Amniotic epithelial cell (primary cell): ENCODE data around the gene PAM.
"Not testable (repeated sequence)": the region's sequence is repeated elsewhere in the genome, so short reads cannot be mapped to it uniquely, and the experiment has no call there.

ENCODE experiments used
- DNase-seq: peaks from one replicate; pipeline ENCODE4 v3.0.0-alpha.2; 2010; ENCODE audit warnings: low read depth

Gene PAM

GRCh38 chr5:102751903-102752376 is 3.2 kb upstream of the PAM start:
- DNase-seq: not testable (repeated sequence)

- peak; percentile 10 for DNase-seq
Measured at GRCh38 chr5:102753889-102754766, 977 bp upstream of the PAM start.

- DNase-seq: peak; percentile 51
Measured at GRCh38 chr5:102755686-102756371, 724 bp downstream of the PAM start.

GRCh38 chr5:102758576-102758975 is 3.5 kb downstream of the PAM start:
- peak; percentile 20 for DNase-seq

- no peak for DNase-seq
Measured at GRCh38 chr5:102759289-102759688, 4.2 kb downstream of the PAM start.

- DNase-seq: no peak
Measured at GRCh38 chr5:102759700-102760099, 4.6 kb downstream of the PAM start.

GRCh38 chr5:102760815-102761214 is 5.7 kb downstream of the PAM start:
- no peak for DNase-seq

GRCh38 chr5:102762095-102762534 is 7.0 kb downstream of the PAM start:
- peak; percentile 37 for DNase-seq

GRCh38 chr5:102762562-102763227 is 7.6 kb downstream of the PAM start:
- DNase-seq: no peak

- no peak for DNase-seq
Measured at GRCh38 chr5:102763734-102764133, 8.6 kb downstream of the PAM start.

- no peak for DNase-seq
Measured at GRCh38 chr5:102764381-102765004, 9.4 kb downstream of the PAM start.

- no peak for DNase-seq
Measured at GRCh38 chr5:102765350-102765749, 10.2 kb downstream of the PAM start.

GRCh38 chr5:102766295-102767090 is 11.4 kb downstream of the PAM start:
- no peak for DNase-seq

- DNase-seq: no peak
Measured at GRCh38 chr5:102767862-102768261, 12.8 kb downstream of the PAM start.

GRCh38 chr5:102770803-102771202 is 15.7 kb downstream of the PAM start:
- no peak for DNase-seq

- DNase-seq: no peak
Measured at GRCh38 chr5:102771435-102771834, 16.3 kb downstream of the PAM start.

- DNase-seq: peak; percentile 36
Measured at GRCh38 chr5:102772273-102772672, 17.2 kb downstream of the PAM start.

GRCh38 chr5:102773133-102773532 is 18.0 kb downstream of the PAM start:
- DNase-seq: no peak

GRCh38 chr5:102775756-102776155 is 20.7 kb downstream of the PAM start:
- not testable (repeated sequence) for DNase-seq

- DNase-seq: no peak
Measured at GRCh38 chr5:102777099-102777498, 22.0 kb downstream of the PAM start.

- DNase-seq: peak; percentile 60
Measured at GRCh38 chr5:102778478-102778877, 23.4 kb downstream of the PAM start.
